HEK293 (cell line): Measurements from ENCODE around the gene PTPN12.

ENCODE experiments used
- CTCF ChIA-PET: fragments of 350-600 bp; formaldehyde crosslinking; extraction: SDS; loops from one replicate; lab custom pipeline; 2021; ENCODE audit warnings: antibody characterized with exemption; lab: Yijun Ruan, JAX
- POLR2A ChIA-PET: fragments of 300-600 bp; formaldehyde crosslinking; extraction: SDS; loops from one replicate; lab custom pipeline; 2020; ENCODE audit warnings: antibody characterized with exemption, inconsistent platforms; lab: Yijun Ruan, JAX
- H3K27ac ChIP-seq: fragments of 200-500 bp; sonication (Bioruptor generic); 2 replicates; pipeline ENCODE4 v1.5.1; 2014; ENCODE audit warnings: low read depth, low read length, control low read depth, inconsistent platforms; ENCODE audit errors: extremely low read depth
- H3K36me3 ChIP-seq, 2 experiments: fragments of 200-500 bp in 1 of 2; sonication (Bioruptor generic) in 1 of 2; 1 replicate in 1 of 2; 2 replicates in 1 of 2; pipeline ENCODE4 v1.5.1; 2014 to 2017; ENCODE audit warnings: inconsistent platforms in 2 of 2, low read length in 2 of 2; ENCODE audit not compliant: control insufficient read depth in 2 of 2, insufficient read depth in 1 of 2
- H3K4me1 ChIP-seq: fragments of 200-500 bp; sonication (Bioruptor generic); 2 replicates; pipeline ENCODE4 v1.5.1; 2014; ENCODE audit warnings: mild to moderate bottlenecking, low read length, inconsistent platforms; ENCODE audit not compliant: control insufficient read depth, insufficient read depth
- H3K4me3 ChIP-seq: 2 replicates; pipeline ENCODE4 v1.5.1; 2011; ENCODE audit warnings: low read depth, mild to moderate bottlenecking, control low read depth, low read length, moderate library complexity
- H3K9me3 ChIP-seq: fragments of 200-500 bp; sonication (Bioruptor generic); 2 replicates; pipeline ENCODE4 v1.5.1; 2014; ENCODE audit warnings: low read depth, low read length, inconsistent platforms; ENCODE audit not compliant: control insufficient read depth, insufficient read depth
- GLIS1 ChIP-seq: fragments of 450-650 bp; formaldehyde crosslinking; IDR thresholded peaks from 2 replicates; pipeline ENCODE4 v1.5.1; 2016; ENCODE audit warnings: missing biosample characterization, missing genetic modification characterization
- HOXD13 ChIP-seq: sonication (generic); formaldehyde crosslinking; IDR thresholded peaks from 2 replicates; pipeline ENCODE4 v1.8.0; 2022; ENCODE audit warnings: missing genetic modification reagents, borderline replicate concordance
- KLF7 ChIP-seq: fragments of 450-650 bp; formaldehyde crosslinking; IDR thresholded peaks from 2 replicates; pipeline ENCODE4 v1.5.1; 2016; ENCODE audit warnings: missing biosample characterization, missing genetic modification characterization, borderline replicate concordance
- ZFP69B ChIP-seq: fragments of 450-650 bp; formaldehyde crosslinking; IDR thresholded peaks from 2 replicates; pipeline ENCODE4 v1.5.1; 2016; ENCODE audit warnings: missing biosample characterization, missing genetic modification characterization
- ZNF132 ChIP-seq: fragments of 450-650 bp; formaldehyde crosslinking; IDR thresholded peaks from 2 replicates; pipeline ENCODE4 v1.5.1; 2017; ENCODE audit warnings: missing biosample characterization, missing genetic modification characterization, borderline replicate concordance
- ZNF37A ChIP-seq: fragments of 450-650 bp; IDR thresholded peaks from 2 replicates; pipeline ENCODE4 v1.5.1; 2018; ENCODE audit warnings: missing biosample characterization, missing genetic modification characterization
- ZNF394 ChIP-seq: fragments of 450-650 bp; formaldehyde crosslinking; IDR thresholded peaks from 2 replicates; pipeline ENCODE4 v1.5.1; 2016; ENCODE audit warnings: missing biosample characterization, missing genetic modification characterization, mild to moderate bottlenecking, moderate library complexity, borderline replicate concordance
- ZNF426 ChIP-seq: fragments of 450-650 bp; formaldehyde crosslinking; IDR thresholded peaks from 2 replicates; pipeline ENCODE4 v1.5.1; 2017; ENCODE audit warnings: missing biosample characterization, missing genetic modification characterization, mild to moderate bottlenecking, inconsistent platforms, moderate library complexity
- ZNF530 ChIP-seq: fragments of 450-650 bp; formaldehyde crosslinking; IDR thresholded peaks from 2 replicates; pipeline ENCODE4 v1.5.1; 2016; ENCODE audit warnings: low read depth, missing biosample characterization, missing genetic modification characterization
- ZNF610 ChIP-seq: fragments of 450-650 bp; formaldehyde crosslinking; IDR thresholded peaks from 2 replicates; pipeline ENCODE4 v1.5.1; 2016; ENCODE audit warnings: missing biosample characterization, missing genetic modification characterization, borderline replicate concordance
- ZNF621 ChIP-seq: fragments of 450-650 bp; formaldehyde crosslinking; IDR thresholded peaks from 2 replicates; pipeline ENCODE4 v1.5.1; 2017; ENCODE audit warnings: missing biosample characterization, missing genetic modification characterization
- ZNF626 ChIP-seq: fragments of 450-650 bp; sonication (Bioruptor Pico); formaldehyde crosslinking; IDR thresholded peaks from 2 replicates; pipeline ENCODE4 v1.5.1; 2018; ENCODE audit warnings: missing biosample characterization, missing genetic modification characterization, inconsistent platforms
- ZNF707 ChIP-seq: fragments of 450-650 bp; formaldehyde crosslinking; IDR thresholded peaks from 2 replicates; pipeline ENCODE4 v1.5.1; 2016; ENCODE audit warnings: missing biosample characterization, missing genetic modification characterization
- TF ChIP-seq, protein P1 (sequence below): fragments of 450-650 bp; formaldehyde crosslinking; IDR thresholded peaks from 2 replicates; pipeline ENCODE4 v1.5.1; 2016; ENCODE audit warnings: missing biosample characterization, missing genetic modification characterization
- TF ChIP-seq, protein P2 (sequence below): fragments of 450-650 bp; formaldehyde crosslinking; IDR thresholded peaks from 2 replicates; pipeline ENCODE4 v1.5.1; 2016; ENCODE audit warnings: missing biosample characterization, missing genetic modification characterization
- TF ChIP-seq, protein P3 (sequence below): sonication (generic); formaldehyde crosslinking; IDR thresholded peaks from 2 replicates; pipeline ENCODE4 v1.8.1; 2022; ENCODE audit warnings: mild to moderate bottlenecking, moderate library complexity, missing genetic modification reagents
- TF ChIP-seq, protein P4 (sequence below): fragments of 450-650 bp; formaldehyde crosslinking; IDR thresholded peaks from 2 replicates; pipeline ENCODE4 v1.5.1; 2016; ENCODE audit warnings: missing biosample characterization, missing genetic modification characterization
- TF ChIP-seq, protein P5 (sequence below): fragments of 450-650 bp; formaldehyde crosslinking; IDR thresholded peaks from 2 replicates; pipeline ENCODE4 v1.5.1; 2016; ENCODE audit warnings: missing biosample characterization, missing genetic modification characterization

Gene PTPN12

DNA sequence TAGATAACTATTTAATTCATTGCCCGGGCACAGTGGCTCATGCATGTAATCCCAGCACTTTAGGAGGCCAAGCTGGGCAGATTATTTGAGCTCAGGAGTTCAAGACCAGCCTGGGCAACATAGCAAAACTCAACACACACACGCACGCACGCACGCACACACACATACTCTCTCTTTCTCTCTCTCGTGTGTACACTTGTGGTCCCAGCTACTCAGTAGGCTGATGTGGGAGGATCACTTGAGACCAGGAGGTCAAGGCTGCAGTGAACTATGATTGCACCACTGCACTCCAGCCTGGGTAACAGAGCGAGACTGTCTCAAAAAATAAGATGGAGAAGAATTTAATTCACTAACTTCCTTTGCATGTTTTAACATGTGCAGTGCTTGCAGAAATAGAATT lies 38.1 kb downstream of the PTPN12 start (continued):
- no peak for TF ChIP-seq GLIS1 (tag by site-specific recombination)
- TF ChIP-seq, protein P1, sequence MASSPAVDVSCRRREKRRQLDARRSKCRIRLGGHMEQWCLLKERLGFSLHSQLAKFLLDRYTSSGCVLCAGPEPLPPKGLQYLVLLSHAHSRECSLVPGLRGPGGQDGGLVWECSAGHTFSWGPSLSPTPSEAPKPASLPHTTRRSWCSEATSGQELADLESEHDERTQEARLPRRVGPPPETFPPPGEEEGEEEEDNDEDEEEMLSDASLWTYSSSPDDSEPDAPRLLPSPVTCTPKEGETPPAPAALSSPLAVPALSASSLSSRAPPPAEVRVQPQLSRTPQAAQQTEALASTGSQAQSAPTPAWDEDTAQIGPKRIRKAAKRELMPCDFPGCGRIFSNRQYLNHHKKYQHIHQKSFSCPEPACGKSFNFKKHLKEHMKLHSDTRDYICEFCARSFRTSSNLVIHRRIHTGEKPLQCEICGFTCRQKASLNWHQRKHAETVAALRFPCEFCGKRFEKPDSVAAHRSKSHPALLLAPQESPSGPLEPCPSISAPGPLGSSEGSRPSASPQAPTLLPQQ (tag by site-specific recombination): no peak
- TF ChIP-seq ZFP69B (tag by site-specific recombination): no peak
- no peak for TF ChIP-seq ZNF610 (tag by site-specific recombination)
- no peak for TF ChIP-seq ZNF626 (tag by site-specific recombination)

DNA sequence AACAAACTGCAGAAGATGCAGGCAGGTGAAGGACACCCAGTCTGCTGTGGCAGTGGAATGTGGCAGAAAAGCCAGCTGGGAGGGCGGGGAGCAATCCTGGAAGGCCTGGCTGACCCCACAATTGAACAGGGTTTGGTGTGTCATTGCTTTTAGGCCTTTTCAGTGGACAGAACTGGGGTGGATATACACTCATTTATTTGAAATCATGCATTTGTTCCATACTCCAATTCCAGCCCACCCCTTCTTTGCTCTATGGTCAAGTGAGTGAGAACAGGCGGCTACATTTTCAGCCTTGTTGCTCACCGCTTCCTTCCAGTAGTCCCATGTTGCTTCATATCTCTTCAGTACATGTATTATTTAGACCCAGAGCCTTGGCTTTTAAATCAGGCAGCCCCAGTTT lies 39.8 kb downstream of the PTPN12 start:
- TF ChIP-seq KLF7 (tag by site-specific recombination) (no peak), ZNF530 (tag by site-specific recombination) (no peak), ZNF132 (tag by site-specific recombination) (no peak), ZNF394 (tag by site-specific recombination) (no peak), HOXD13 (CRISPR knock-in tag) (no peak), ZNF621 (tag by site-specific recombination) (no peak), ZNF37A (tag by site-specific recombination) (no peak), ZNF707 (tag by site-specific recombination) (no peak)
- TF ChIP-seq, protein P2, sequence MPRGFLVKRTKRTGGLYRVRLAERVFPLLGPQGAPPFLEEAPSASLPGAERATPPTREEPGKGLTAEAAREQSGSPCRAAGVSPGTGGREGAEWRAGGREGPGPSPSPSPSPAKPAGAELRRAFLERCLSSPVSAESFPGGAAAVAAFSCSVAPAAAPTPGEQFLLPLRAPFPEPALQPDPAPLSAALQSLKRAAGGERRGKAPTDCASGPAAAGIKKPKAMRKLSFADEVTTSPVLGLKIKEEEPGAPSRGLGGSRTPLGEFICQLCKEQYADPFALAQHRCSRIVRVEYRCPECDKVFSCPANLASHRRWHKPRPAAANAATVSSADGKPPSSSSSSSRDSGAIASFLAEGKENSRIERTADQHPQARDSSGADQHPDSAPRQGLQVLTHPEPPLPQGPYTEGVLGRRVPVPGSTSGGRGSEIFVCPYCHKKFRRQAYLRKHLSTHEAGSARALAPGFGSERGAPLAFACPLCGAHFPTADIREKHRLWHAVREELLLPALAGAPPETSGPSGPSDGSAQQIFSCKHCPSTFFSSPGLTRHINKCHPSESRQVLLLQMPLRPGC (tag by site-specific recombination): no peak
- TF ChIP-seq, protein P3, sequence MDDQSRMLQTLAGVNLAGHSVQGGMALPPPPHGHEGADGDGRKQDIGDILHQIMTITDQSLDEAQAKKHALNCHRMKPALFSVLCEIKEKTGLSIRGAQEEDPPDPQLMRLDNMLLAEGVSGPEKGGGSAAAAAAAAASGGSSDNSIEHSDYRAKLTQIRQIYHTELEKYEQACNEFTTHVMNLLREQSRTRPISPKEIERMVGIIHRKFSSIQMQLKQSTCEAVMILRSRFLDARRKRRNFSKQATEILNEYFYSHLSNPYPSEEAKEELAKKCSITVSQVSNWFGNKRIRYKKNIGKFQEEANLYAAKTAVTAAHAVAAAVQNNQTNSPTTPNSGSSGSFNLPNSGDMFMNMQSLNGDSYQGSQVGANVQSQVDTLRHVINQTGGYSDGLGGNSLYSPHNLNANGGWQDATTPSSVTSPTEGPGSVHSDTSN (CRISPR knock-in tag): no peak
- TF ChIP-seq, protein P4, sequence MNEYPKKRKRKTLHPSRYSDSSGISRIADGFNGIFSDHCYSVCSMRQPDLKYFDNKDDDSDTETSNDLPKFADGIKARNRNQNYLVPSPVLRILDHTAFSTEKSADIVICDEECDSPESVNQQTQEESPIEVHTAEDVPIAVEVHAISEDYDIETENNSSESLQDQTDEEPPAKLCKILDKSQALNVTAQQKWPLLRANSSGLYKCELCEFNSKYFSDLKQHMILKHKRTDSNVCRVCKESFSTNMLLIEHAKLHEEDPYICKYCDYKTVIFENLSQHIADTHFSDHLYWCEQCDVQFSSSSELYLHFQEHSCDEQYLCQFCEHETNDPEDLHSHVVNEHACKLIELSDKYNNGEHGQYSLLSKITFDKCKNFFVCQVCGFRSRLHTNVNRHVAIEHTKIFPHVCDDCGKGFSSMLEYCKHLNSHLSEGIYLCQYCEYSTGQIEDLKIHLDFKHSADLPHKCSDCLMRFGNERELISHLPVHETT (tag by site-specific recombination): no peak
- Histone ChIP-seq H3K4me3 (no peak overlapping the region), H3K27ac (no peak overlapping the region), H3K9me3 (no peaks in the 10 kb centered on the region), H3K36me3 (peaks cover 18 to 26% of the 10 kb centered on the region in 2 experiments; a peak in 2 of 3 replicates), H3K4me1 (peaks cover 7% of the 10 kb centered on the region; the same call in 1 of the 2 replicates)
- CTCF ChIA-PET: no interaction called here
- POLR2A ChIA-PET: no interaction called here

DNA sequence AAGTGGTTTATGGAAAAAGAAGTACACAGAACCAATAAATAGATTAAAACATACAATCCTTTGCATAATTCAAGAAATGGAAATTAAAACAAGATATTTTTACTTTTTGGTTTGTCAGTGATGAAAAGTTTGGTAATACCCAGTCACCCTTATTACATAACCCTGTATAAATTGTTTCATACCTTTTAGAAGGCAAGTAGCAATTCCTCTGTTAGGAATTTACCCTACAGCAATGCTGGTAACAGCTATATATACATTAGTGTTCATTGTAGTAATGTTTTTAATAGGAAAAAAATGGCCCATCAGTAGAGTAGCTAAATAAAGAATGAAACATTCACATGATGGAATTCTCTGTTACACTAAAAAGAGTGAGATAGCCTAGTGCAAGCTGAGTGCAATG lies 42.7 kb downstream of the PTPN12 start:
- Histone ChIP-seq H3K27ac (no peak overlapping the region), H3K4me3 (no peak overlapping the region), H3K4me1 (peaks cover 7% of the 10 kb centered on the region; the same call in 1 of the 2 replicates), H3K9me3 (no peaks in the 10 kb centered on the region), H3K36me3 (peaks cover 3 to 14% of the 10 kb centered on the region in 2 experiments; a peak in 2 of 3 replicates)
- ChIA-PET CTCF (interaction anchor here (0.6 kb wide), 1 partner anchor 1495 kb away, joined by 3 read pairs; no protein-coding TSS in a partner anchor), POLR2A (interaction anchor here (0.6 kb wide), 1 partner anchor 44 kb away, joined by 3 read pairs; no protein-coding TSS in a partner anchor)
- TF ChIP-seq ZNF426 (tag by site-specific recombination): no peak
- TF ChIP-seq, protein P5, sequence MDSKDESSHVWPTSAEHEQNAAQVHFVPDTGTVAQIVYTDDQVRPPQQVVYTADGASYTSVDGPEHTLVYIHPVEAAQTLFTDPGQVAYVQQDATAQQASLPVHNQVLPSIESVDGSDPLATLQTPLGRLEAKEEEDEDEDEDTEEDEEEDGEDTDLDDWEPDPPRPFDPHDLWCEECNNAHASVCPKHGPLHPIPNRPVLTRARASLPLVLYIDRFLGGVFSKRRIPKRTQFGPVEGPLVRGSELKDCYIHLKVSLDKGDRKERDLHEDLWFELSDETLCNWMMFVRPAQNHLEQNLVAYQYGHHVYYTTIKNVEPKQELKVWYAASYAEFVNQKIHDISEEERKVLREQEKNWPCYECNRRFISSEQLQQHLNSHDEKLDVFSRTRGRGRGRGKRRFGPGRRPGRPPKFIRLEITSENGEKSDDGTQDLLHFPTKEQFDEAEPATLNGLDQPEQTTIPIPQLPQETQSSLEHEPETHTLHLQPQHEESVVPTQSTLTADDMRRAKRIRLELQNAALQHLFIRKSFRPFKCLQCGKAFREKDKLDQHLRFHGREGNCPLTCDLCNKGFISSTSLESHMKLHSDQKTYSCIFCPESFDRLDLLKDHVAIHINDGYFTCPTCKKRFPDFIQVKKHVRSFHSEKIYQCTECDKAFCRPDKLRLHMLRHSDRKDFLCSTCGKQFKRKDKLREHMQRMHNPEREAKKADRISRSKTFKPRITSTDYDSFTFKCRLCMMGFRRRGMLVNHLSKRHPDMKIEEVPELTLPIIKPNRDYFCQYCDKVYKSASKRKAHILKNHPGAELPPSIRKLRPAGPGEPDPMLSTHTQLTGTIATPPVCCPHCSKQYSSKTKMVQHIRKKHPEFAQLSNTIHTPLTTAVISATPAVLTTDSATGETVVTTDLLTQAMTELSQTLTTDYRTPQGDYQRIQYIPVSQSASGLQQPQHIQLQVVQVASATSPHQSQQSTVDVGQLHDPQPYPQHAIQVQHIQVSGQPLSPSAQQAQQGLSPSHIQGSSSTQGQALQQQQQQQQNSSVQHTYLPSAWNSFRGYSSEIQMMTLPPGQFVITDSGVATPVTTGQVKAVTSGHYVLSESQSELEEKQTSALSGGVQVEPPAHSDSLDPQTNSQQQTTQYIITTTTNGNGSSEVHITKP (tag by site-specific recombination): no peak
